GM12878 (cell line): ENCODE measurements around the gene MZB1. TPM values are rescaled to one million over a fixed set of nuclear protein-coding genes. Genes with fewer than 3 reads are reported as not detected.

ENCODE experiments used
- ATAC-seq: fragments of 200-7000 bp; cut with Tn5 transposase; 3 replicates; pipeline ENCODE4 v1.9.1; 2020; ENCODE audit warnings: mild to moderate bottlenecking, moderate library complexity
- BruUV-seq: library from RNA; stranded (reverse); fragments of 400-500 nt; replicated peaks from 2 replicates; lab custom pipeline; 2021; lab: Mats Ljungman, UMichigan
- CTCF ChIA-PET: fragments of 300-600 bp; sonication (Branson Sonifier 250); formaldehyde crosslinking; extraction: SDS; loops from one replicate; lab custom pipeline; 2021; ENCODE audit warnings: inconsistent platforms; lab: Yijun Ruan, JAX
- POLR2A ChIA-PET: fragments of 350-600 bp; formaldehyde crosslinking; extraction: SDS; loops from one replicate; lab custom pipeline; 2021; ENCODE audit warnings: inconsistent platforms; lab: Charles Lee
- RAD21 ChIA-PET: fragments of 300-600 bp; sonication (Branson Sonifier 250); formaldehyde crosslinking; loops from one replicate; lab custom pipeline; 2023; ENCODE audit warnings: antibody characterized with exemption; ENCODE audit not compliant: unreplicated experiment; lab: Charles Lee
- SMC1A ChIA-PET: fragments of 300-600 bp; sonication (Branson Sonifier 250); formaldehyde crosslinking; loops from one replicate; lab custom pipeline; 2023; ENCODE audit not compliant: unreplicated experiment, uncharacterized antibody; lab: Charles Lee
- DNase-seq: peaks from one replicate; pipeline ENCODE4 v3.0.0-alpha.2; 2011; ENCODE audit warnings: low read depth, low spot score
- FAIRE-seq: peaks from 3 replicates; lab custom pipeline; 2011; peaks lifted over from hg19 to GRCh38; lab: Jason Lieb, UNC
- H2AFZ ChIP-seq: 2 replicates; pipeline ENCODE4 v1.6.0; 2011; ENCODE audit warnings: low read depth, low read length, control low read depth; ENCODE audit not compliant: control insufficient read depth
- H3K27ac ChIP-seq: 2 replicates; pipeline ENCODE4 v1.5.1; 2011; ENCODE audit warnings: control low read depth; ENCODE audit not compliant: control insufficient read depth, insufficient read depth
- H3K27me3 ChIP-seq, 2 experiments: replicated peaks in 1 of 2; 2 replicates each; pipeline versions ENCODE4 v1.6.0 to v1.6.1; 2011; ENCODE audit warnings: low read length in 1 of 2; ENCODE audit not compliant: control insufficient read depth in 2 of 2, insufficient read depth in 2 of 2
- H3K36me3 ChIP-seq, 2 experiments: 2 replicates each; pipeline ENCODE4 v1.5.1; 2011; ENCODE audit warnings: low read length in 1 of 2; ENCODE audit not compliant: control insufficient read depth in 2 of 2, insufficient read depth in 2 of 2
- H3K4me1 ChIP-seq: 2 replicates; pipeline ENCODE4 v1.6.1; 2011; ENCODE audit warnings: mild to moderate bottlenecking, low read length, moderate library complexity, mixed read lengths; ENCODE audit not compliant: control insufficient read depth, insufficient read depth
- H3K4me2 ChIP-seq: 2 replicates; pipeline ENCODE4 v1.6.0; 2011; ENCODE audit warnings: control low read depth; ENCODE audit not compliant: control insufficient read depth, insufficient read depth
- H3K4me3 ChIP-seq: fragments of 200-600 bp; sonication (generic); 2 replicates; pipeline ENCODE4 v1.5.1; 2016
- H3K79me2 ChIP-seq: 2 replicates; pipeline ENCODE4 v1.6.0; 2011; ENCODE audit warnings: low read length; ENCODE audit not compliant: control insufficient read depth, insufficient read depth
- H3K9ac ChIP-seq: 2 replicates; pipeline ENCODE4 v1.8.0; 2011; ENCODE audit warnings: low read length, control low read depth, mixed read lengths; ENCODE audit not compliant: control insufficient read depth, insufficient read depth
- H3K9me3 ChIP-seq: replicated peaks from 3 replicates; pipeline ENCODE4 v1.5.1; 2011; ENCODE audit warnings: mild to moderate bottlenecking, low read length; ENCODE audit not compliant: control insufficient read depth, insufficient read depth
- H4K20me1 ChIP-seq: 2 replicates; pipeline ENCODE4 v1.6.0; 2011; ENCODE audit not compliant: control insufficient read depth, insufficient read depth
- ASH2L ChIP-seq: fragments of 300-600, 200-600 bp; sonication (generic); IDR thresholded peaks from 2 replicates; pipeline ENCODE4 v1.6.1; 2017; ENCODE audit warnings: low read depth, mild to moderate bottlenecking, borderline replicate concordance
- ATF7 ChIP-seq: fragments of 450-650 bp; IDR thresholded peaks from 2 replicates; pipeline ENCODE4 v1.6.1; 2016; ENCODE audit warnings: low read depth, mild to moderate bottlenecking
- BMI1 ChIP-seq: fragments of 450-650 bp; IDR thresholded peaks from 2 replicates; pipeline ENCODE4 v1.6.1; 2016; ENCODE audit warnings: mild to moderate bottlenecking, moderate library complexity, borderline replicate concordance
- CEBPZ ChIP-seq: fragments of 150-350 bp; IDR thresholded peaks from 2 replicates; pipeline ENCODE4 v1.6.1; 2016; ENCODE audit warnings: low read depth, low read length
- CHD4 ChIP-seq: fragments of 200-600 bp; sonication (generic); IDR thresholded peaks from 2 replicates; pipeline ENCODE4 v1.6.1; 2016; ENCODE audit warnings: mild to moderate bottlenecking
- FOS ChIP-seq: IDR thresholded peaks from 3 replicates; pipeline ENCODE4 v1.6.1; 2011; ENCODE audit warnings: borderline replicate concordance; ENCODE audit not compliant: insufficient read length; ENCODE audit errors: extremely low read depth
- GATAD2B ChIP-seq: fragments of 450-650 bp; conservative IDR thresholded peaks from 2 replicates; pipeline ENCODE4 v1.6.1; 2017; ENCODE audit warnings: low read depth, mild to moderate bottlenecking, moderate library complexity
- MTA3 ChIP-seq: IDR thresholded peaks from 2 replicates; pipeline ENCODE4 v1.6.1; 2012; ENCODE audit warnings: low read length, inconsistent platforms, borderline replicate concordance
- NBN ChIP-seq: fragments of 450-650 bp; IDR thresholded peaks from 2 replicates; pipeline ENCODE4 v1.6.1; 2016
- NFIC ChIP-seq: IDR thresholded peaks from 2 replicates; pipeline ENCODE4 v1.6.1; 2012; ENCODE audit warnings: low read depth, mild to moderate bottlenecking, inconsistent platforms, low read length, moderate library complexity
- NRF1 ChIP-seq: conservative IDR thresholded peaks from 2 replicates; pipeline ENCODE4 v1.6.1; 2011; ENCODE audit warnings: mild to moderate bottlenecking, low read depth, low read length, improper control_type of control experiment
- PAX8 ChIP-seq: fragments of 450-650 bp; IDR thresholded peaks from 2 replicates; pipeline ENCODE4 v1.6.1; 2017; ENCODE audit warnings: mild to moderate bottlenecking, moderate library complexity
- SMARCA5 ChIP-seq: fragments of 450-650 bp; IDR thresholded peaks from 2 replicates; pipeline ENCODE4 v1.6.1; 2017; ENCODE audit warnings: mild to moderate bottlenecking
- TCF3 ChIP-seq: IDR thresholded peaks from 2 replicates; pipeline ENCODE4 v1.6.1; 2012; ENCODE audit warnings: low read depth, mild to moderate bottlenecking, low read length, borderline replicate concordance; ENCODE audit not compliant: insufficient read depth
- ZNF622 ChIP-seq: fragments of 450-650 bp; IDR thresholded peaks from 2 replicates; pipeline ENCODE4 v1.6.1; 2017; ENCODE audit warnings: mild to moderate bottlenecking, inconsistent platforms
- WGBS: methylation state at CpG from one replicate; pipeline ENCODE4 v1.1.6; 2016; ENCODE audit warnings: low lambda C conversion rate; ENCODE audit not compliant: insufficient replicate concordance, insufficient coverage; ENCODE audit errors: missing lambda C conversion rate; 5-methylcytosine and 5-hydroxymethylcytosine counted together
- in situ Hi-C: fragments of 300-500 bp; cut with MboI; formaldehyde crosslinking; loops from 9 replicates; pipeline ENCODE4 v1.14.3; 2018; ENCODE audit warnings: mixed read lengths
- intact Hi-C: fragments of 100-400 bp; cut with micrococcal nuclease; formaldehyde crosslinking; loops from one replicate; pipeline ENCODE4 v1.14.2; 2022; ENCODE audit not compliant: unreplicated experiment
- polyA plus RNA-seq, 11 experiments: library from polyadenylated mRNA; depleted of rRNA in 4 of 11; unstranded in 6 of 11; stranded (reverse) in 5 of 11; fragments of >200 nt; fragmentation: Nextera tagmentation in 4 of 11; fragmentation: Illumina TruSeq in 1 of 11; extraction: Ambion mirVana in 4 of 11; extraction: Trizol in 1 of 11; gene quantifications; 1 replicate in 1 of 11; 2 replicates in 10 of 11; pipeline versions ENCODE4 v1.2.1 to v1.2.3, GENCODE V29; 2011 to 2016; ENCODE audit warnings: inconsistent platforms in 2 of 11, missing spikeins in 2 of 11, low read depth in 1 of 11
- total RNA-seq, 4 experiments: library from RNA; depleted of rRNA in 3 of 4; stranded (reverse); fragments of >200 nt in 3 of 4; fragmentation: Illumina TruSeq in 1 of 4; extraction: Trizol in 1 of 4; gene quantifications; 2 replicates each; pipeline versions ENCODE4 v1.2.1 to v1.2.3, GENCODE V29; 2013 to 2021
- TF ChIP-seq, protein P1 (sequence below): IDR thresholded peaks from 2 replicates; pipeline ENCODE4 v1.6.1; 2012; ENCODE audit warnings: improper control_type of control experiment, low read depth, low read length; ENCODE audit not compliant: insufficient replicate concordance

Gene MZB1
- total and polyA plus RNA-seq, 10 of the 15 experiments (the other 5 are each of a cell fraction or from before 2014, with no cell fraction given) = 19.3 to 406 (median 188) TPM

- in situ Hi-C loops (no loop called here), intact Hi-C loops (no loop called here)
- ChIA-PET POLR2A (interaction anchor here (1.0 to 7.0 kb wide), 5 partner anchors 11 to 163 kb away, joined by 3 to 74 read pairs (median 4); partner anchors contain the start of gene MZB1), SMC1A (interaction anchor here (0.9 to 5.0 kb wide), 7 partner anchors 8 to 24 kb away, joined by 3 to 19 read pairs (median 4); partner anchors contain the start of gene MZB1), CTCF (interaction anchor here (1.0 to 2.0 kb wide), 2 partner anchors 11 to 131 kb away, joined by 3 to 5 read pairs; no protein-coding TSS in a partner anchor), RAD21 (interaction anchor here (0.6 to 1.7 kb wide), 2 partner anchors 9 to 11 kb away, joined by 3 to 10 read pairs; partner anchors contain the start of gene MZB1)
- BruUV-seq = no TSS peak
- H3K79me2 ChIP-seq = peaks cover 15% of the 10 kb centered on the region
- H3K4me2 ChIP-seq = peak overlapping the region; percentile 46
- peaks cover 49% of the 10 kb centered on the region for H3K4me1 ChIP-seq
- H3K36me3 ChIP-seq = peaks cover 0 to 7% of the 10 kb centered on the region in 2 experiments; a peak in 1 of 4 replicates
- H3K9me3 ChIP-seq = no peaks in the 10 kb centered on the region; the same call in 2 of the 3 replicates
- WGBS = 12% methylated on average over 6 of the region's 6 CpGs
- H3K27ac ChIP-seq = peak overlapping the region; percentile 90
- DNase-seq (peak; percentile 77), ATAC-seq (peak; percentile 65), FAIRE-seq (peak; percentile 13)
- H3K4me3 ChIP-seq = peak overlapping the region; percentile 33; the same call in 1 of the 2 replicates
- H4K20me1 ChIP-seq = no peaks in the 10 kb centered on the region
- H3K27me3 ChIP-seq = no peaks in the 10 kb centered on the region
- H3K9ac ChIP-seq = peak overlapping the region; percentile 55
- H2AFZ ChIP-seq = peak overlapping the region; percentile 16
- TF ChIP-seq GATAD2B (peak; percentile 95), CHD4 (no peak), ATF7 (peak; percentile 92), NFIC (no peak), FOS (no peak), ZNF622 (no peak), NRF1 (no peak), MTA3 (no peak), CEBPZ (no peak), BMI1 (peak; percentile 54; the same call in 1 of the 2 replicates), PAX8 (no peak), SMARCA5 (no peak), TCF3 (no peak), NBN (peak; percentile 82; the same call in 1 of the 2 replicates), ASH2L (no peak)
- TF ChIP-seq, protein P1, sequence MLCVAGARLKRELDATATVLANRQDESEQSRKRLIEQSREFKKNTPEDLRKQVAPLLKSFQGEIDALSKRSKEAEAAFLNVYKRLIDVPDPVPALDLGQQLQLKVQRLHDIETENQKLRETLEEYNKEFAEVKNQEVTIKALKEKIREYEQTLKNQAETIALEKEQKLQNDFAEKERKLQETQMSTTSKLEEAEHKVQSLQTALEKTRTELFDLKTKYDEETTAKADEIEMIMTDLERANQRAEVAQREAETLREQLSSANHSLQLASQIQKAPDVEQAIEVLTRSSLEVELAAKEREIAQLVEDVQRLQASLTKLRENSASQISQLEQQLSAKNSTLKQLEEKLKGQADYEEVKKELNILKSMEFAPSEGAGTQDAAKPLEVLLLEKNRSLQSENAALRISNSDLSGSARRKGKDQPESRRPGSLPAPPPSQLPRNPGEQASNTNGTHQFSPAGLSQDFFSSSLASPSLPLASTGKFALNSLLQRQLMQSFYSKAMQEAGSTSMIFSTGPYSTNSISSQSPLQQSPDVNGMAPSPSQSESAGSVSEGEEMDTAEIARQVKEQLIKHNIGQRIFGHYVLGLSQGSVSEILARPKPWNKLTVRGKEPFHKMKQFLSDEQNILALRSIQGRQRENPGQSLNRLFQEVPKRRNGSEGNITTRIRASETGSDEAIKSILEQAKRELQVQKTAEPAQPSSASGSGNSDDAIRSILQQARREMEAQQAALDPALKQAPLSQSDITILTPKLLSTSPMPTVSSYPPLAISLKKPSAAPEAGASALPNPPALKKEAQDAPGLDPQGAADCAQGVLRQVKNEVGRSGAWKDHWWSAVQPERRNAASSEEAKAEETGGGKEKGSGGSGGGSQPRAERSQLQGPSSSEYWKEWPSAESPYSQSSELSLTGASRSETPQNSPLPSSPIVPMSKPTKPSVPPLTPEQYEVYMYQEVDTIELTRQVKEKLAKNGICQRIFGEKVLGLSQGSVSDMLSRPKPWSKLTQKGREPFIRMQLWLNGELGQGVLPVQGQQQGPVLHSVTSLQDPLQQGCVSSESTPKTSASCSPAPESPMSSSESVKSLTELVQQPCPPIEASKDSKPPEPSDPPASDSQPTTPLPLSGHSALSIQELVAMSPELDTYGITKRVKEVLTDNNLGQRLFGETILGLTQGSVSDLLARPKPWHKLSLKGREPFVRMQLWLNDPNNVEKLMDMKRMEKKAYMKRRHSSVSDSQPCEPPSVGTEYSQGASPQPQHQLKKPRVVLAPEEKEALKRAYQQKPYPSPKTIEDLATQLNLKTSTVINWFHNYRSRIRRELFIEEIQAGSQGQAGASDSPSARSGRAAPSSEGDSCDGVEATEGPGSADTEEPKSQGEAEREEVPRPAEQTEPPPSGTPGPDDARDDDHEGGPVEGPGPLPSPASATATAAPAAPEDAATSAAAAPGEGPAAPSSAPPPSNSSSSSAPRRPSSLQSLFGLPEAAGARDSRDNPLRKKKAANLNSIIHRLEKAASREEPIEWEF = peak; percentile 96
Measured at GRCh38 chr5:139399501-139400121, 9.9 kb upstream of the MZB1 start.
